H9 (cell line): ENCODE results near the gene SSH3. TPM values are rescaled to one million over a fixed set of nuclear protein-coding genes. Genes with fewer than 3 reads are reported as not detected.
A peak's percentile ranks its signal among the peaks of the same experiment; 100 is the strongest.

Source experiments
- DNase-seq: peaks from one replicate; pipeline ENCODE4 v3.0.0-alpha.2; 2017
- H2AFZ ChIP-seq: one replicate; pipeline ENCODE4 v1.6.1; 2013; ENCODE audit warnings: mild to moderate bottlenecking, low read length, control low read depth, moderate library complexity
- H2AK5ac ChIP-seq: 2 replicates; pipeline ENCODE4 v1.6.1; 2013; ENCODE audit warnings: low read length, control low read depth, mixed read lengths; ENCODE audit not compliant: insufficient read length
- H2BK120ac ChIP-seq: one replicate; pipeline ENCODE4 v1.6.1; 2013; ENCODE audit warnings: low read depth, mild to moderate bottlenecking, low read length, control low read depth, inconsistent platforms; ENCODE audit not compliant: poor library complexity, severe bottlenecking
- H2BK12ac ChIP-seq: 2 replicates; pipeline ENCODE4 v1.6.1; 2013; ENCODE audit warnings: low read length, control low read depth, mixed read lengths, low read depth; ENCODE audit not compliant: insufficient read length
- H2BK15ac ChIP-seq: 2 replicates; pipeline ENCODE4 v1.6.1; 2013; ENCODE audit warnings: low read depth, low read length, control low read depth
- H2BK20ac ChIP-seq: one replicate; pipeline ENCODE4 v1.6.1; 2013; ENCODE audit warnings: low read depth, mild to moderate bottlenecking, low read length, control low read depth, inconsistent platforms; ENCODE audit not compliant: poor library complexity, severe bottlenecking
- H2BK5ac ChIP-seq: 2 replicates; pipeline ENCODE4 v1.6.1; 2013; ENCODE audit warnings: low read length, control low read depth, mixed read lengths; ENCODE audit not compliant: insufficient read length
- H3K14ac ChIP-seq: 2 replicates; pipeline ENCODE4 v1.6.1; 2013; ENCODE audit warnings: low read length, control low read depth; ENCODE audit not compliant: insufficient read depth
- H3K18ac ChIP-seq: 2 replicates; pipeline ENCODE4 v1.6.1; 2013; ENCODE audit warnings: low read depth, mild to moderate bottlenecking, mixed read lengths, low read length, control low read depth; ENCODE audit not compliant: insufficient read length
- H3K23ac ChIP-seq: 2 replicates; pipeline ENCODE4 v1.6.1; 2013; ENCODE audit warnings: low read length, control low read depth, mixed read lengths, low read depth; ENCODE audit not compliant: insufficient read length
- H3K23me2 ChIP-seq: 2 replicates; pipeline ENCODE4 v1.6.1; 2013; ENCODE audit warnings: low read depth, mild to moderate bottlenecking, mixed read lengths, low read length, control low read depth; ENCODE audit not compliant: insufficient read length, poor library complexity, severe bottlenecking
- H3K27ac ChIP-seq: 2 replicates; pipeline ENCODE4 v1.5.1; 2013; ENCODE audit warnings: low read length, control low read depth, mixed read lengths, low read depth; ENCODE audit not compliant: insufficient read length
- H3K27me3 ChIP-seq: 2 replicates; pipeline ENCODE4 v1.6.1; 2013; ENCODE audit warnings: low read length, control low read depth, inconsistent platforms; ENCODE audit not compliant: insufficient read depth
- H3K4ac ChIP-seq: 2 replicates; pipeline ENCODE4 v1.6.1; 2013; ENCODE audit warnings: low read depth, mild to moderate bottlenecking, control low read depth, inconsistent platforms, low read length, moderate library complexity
- H3K4me1 ChIP-seq: 2 replicates; pipeline ENCODE4 v1.6.1; 2013; ENCODE audit warnings: low read length, control low read depth, inconsistent platforms; ENCODE audit not compliant: insufficient read depth
- H3K4me2 ChIP-seq: 2 replicates; pipeline ENCODE4 v1.6.1; 2013; ENCODE audit warnings: low read length, control low read depth, mixed read lengths; ENCODE audit not compliant: insufficient read length, insufficient read depth
- H3K56ac ChIP-seq: 2 replicates; pipeline ENCODE4 v1.6.1; 2013; ENCODE audit warnings: low read depth, mild to moderate bottlenecking, mixed read lengths, low read length, control low read depth; ENCODE audit not compliant: insufficient read length
- H3K79me1 ChIP-seq: 2 replicates; pipeline ENCODE4 v1.6.1; 2013; ENCODE audit warnings: low read depth, mild to moderate bottlenecking, moderate library complexity, low read length, control low read depth, inconsistent platforms; ENCODE audit not compliant: insufficient read depth, poor library complexity, severe bottlenecking
- H3K79me2 ChIP-seq: 2 replicates; pipeline ENCODE4 v1.6.1; 2013; ENCODE audit warnings: low read length, control low read depth, inconsistent platforms; ENCODE audit not compliant: insufficient read depth
- H3K9ac ChIP-seq: 2 replicates; pipeline ENCODE4 v1.6.1; 2013; ENCODE audit warnings: low read length, control low read depth, mixed read lengths; ENCODE audit not compliant: insufficient read length; ENCODE audit errors: extremely low read depth
- H3K9me3 ChIP-seq: one replicate; pipeline ENCODE4 v1.6.1; 2013; ENCODE audit warnings: low read depth, low read length, inconsistent platforms; ENCODE audit not compliant: control insufficient read depth
- H3T11ph ChIP-seq: one replicate; pipeline ENCODE4 v1.6.1; 2013; ENCODE audit warnings: mild to moderate bottlenecking, low read length, control low read depth, inconsistent platforms
- H4K20me1 ChIP-seq: one replicate; pipeline ENCODE4 v1.6.1; 2013; ENCODE audit not compliant: control insufficient read depth, insufficient read length, insufficient read depth
- H4K5ac ChIP-seq: 2 replicates; pipeline ENCODE4 v1.6.1; 2013; ENCODE audit warnings: low read depth, mild to moderate bottlenecking, mixed read lengths, low read length, control low read depth; ENCODE audit not compliant: insufficient read length
- H4K8ac ChIP-seq: replicated peaks from 2 replicates; pipeline ENCODE4 v1.6.1; 2013; ENCODE audit warnings: low read length, control low read depth, mixed read lengths, low read depth; ENCODE audit not compliant: insufficient read length
- H4K91ac ChIP-seq: 2 replicates; pipeline ENCODE4 v1.6.1; 2013; ENCODE audit warnings: low read depth, mild to moderate bottlenecking, moderate library complexity, mixed read lengths, low read length, control low read depth; ENCODE audit not compliant: insufficient read length
- H3K27ac Mint-ChIP-seq, 3 experiments: 2 replicates in 2 of 3; 3 replicates in 1 of 3; pipeline ENCODE4 v1.8.0; 2020 to 2021; ENCODE audit warnings: mixed read lengths in 3 of 3, mild to moderate bottlenecking in 1 of 3, moderate library complexity in 1 of 3
- H3K27me3 Mint-ChIP-seq: 2 replicates; pipeline ENCODE4 v1.8.0; 2021; ENCODE audit warnings: low read depth, mild to moderate bottlenecking, moderate library complexity, mixed read lengths
- H3K36me3 Mint-ChIP-seq, 3 experiments: 2 replicates in 2 of 3; 3 replicates in 1 of 3; pipeline ENCODE4 v1.8.0; 2020 to 2021; ENCODE audit warnings: low read depth in 3 of 3, mixed read lengths in 3 of 3; ENCODE audit not compliant: insufficient read depth in 1 of 3
- H3K4me1 Mint-ChIP-seq, 2 experiments: 2 replicates each; pipeline ENCODE4 v1.8.0; 2020; ENCODE audit warnings: mixed read lengths in 2 of 2
- H3K4me3 Mint-ChIP-seq, 2 experiments: 2 replicates in 1 of 2; 3 replicates in 1 of 2; pipeline ENCODE4 v1.8.0; 2020 to 2021; ENCODE audit warnings: mild to moderate bottlenecking in 2 of 2, mixed read lengths in 2 of 2, moderate library complexity in 1 of 2
- H3K9me3 Mint-ChIP-seq, 2 experiments: 2 replicates in 1 of 2; 3 replicates in 1 of 2; pipeline ENCODE4 v1.8.0; 2020; ENCODE audit warnings: mild to moderate bottlenecking in 2 of 2, mixed read lengths in 2 of 2, moderate library complexity in 1 of 2
- CTCF ChIP-seq: fragments of 200-600 bp; sonication (generic); conservative IDR thresholded peaks from 3 replicates; pipeline ENCODE4 v1.8.0; 2021; ENCODE audit warnings: antibody characterized with exemption, mild to moderate bottlenecking
- WGBS: extraction: QIAGEN DNeasy Blood & Tissue Kit; methylation state at CpG from one replicate; pipeline ENCODE4 v1.1.7; 2013; ENCODE audit warnings: missing lambda C conversion rate, low lambda C conversion rate, mixed read lengths; ENCODE audit not compliant: insufficient read length; ENCODE audit errors: extremely low coverage; 5-methylcytosine and 5-hydroxymethylcytosine counted together
- total RNA-seq: library from RNA; stranded (reverse); gene quantifications from 2 replicates; pipeline ENCODE4 v1.2.1, GENCODE V29; 2021

The SSH3 gene
- total RNA-seq, 1 experiment from 2014 or later, result 42.2 TPM

GRCh38 chr11:67345920-67346819 is 42.8 kb downstream of the SSH3 start:
- no peak overlapping the region for H3T11ph ChIP-seq
- H2BK15ac ChIP-seq, result no peak overlapping the region
- Mint-ChIP-seq H3K9me3 (no peaks in the 10 kb centered on the region; a peak in 3 of 5 replicates), H3K27ac (no peak overlapping the region), H3K27me3 (peaks cover 1% of the 10 kb centered on the region; the same call in 1 of the 2 replicates), H3K36me3 (no peaks in the 10 kb centered on the region), H3K4me3 (no peak overlapping the region), H3K4me1 (peaks cover 5 to 11% of the 10 kb centered on the region in 2 experiments)
- no peak overlapping the region for H2BK120ac ChIP-seq
- no peak overlapping the region for H3K9ac ChIP-seq
- no peak overlapping the region for H3K4ac ChIP-seq
- H3K79me2 ChIP-seq, result no peaks in the 10 kb centered on the region
- H3K56ac ChIP-seq, result no peak overlapping the region
- peak; percentile 86 for TF ChIP-seq CTCF
- no peak overlapping the region for H2AK5ac ChIP-seq
- no peaks in the 10 kb centered on the region for H3K9me3 ChIP-seq
- no peak overlapping the region for H3K14ac ChIP-seq
- H3K27me3 ChIP-seq, result no peaks in the 10 kb centered on the region
- no peak overlapping the region for H3K4me2 ChIP-seq
- DNase-seq, result no peak
- no peak overlapping the region for H2BK12ac ChIP-seq
- no peak overlapping the region for H3K18ac ChIP-seq
- no peaks in the 10 kb centered on the region for H4K20me1 ChIP-seq
- no peak overlapping the region for H3K23ac ChIP-seq
- no peaks in the 10 kb centered on the region for H3K79me1 ChIP-seq
- no peak overlapping the region for H4K91ac ChIP-seq
- H3K27ac ChIP-seq, result no peak overlapping the region
- no peaks in the 10 kb centered on the region for H3K4me1 ChIP-seq
- H2BK5ac ChIP-seq, result no peak overlapping the region
- no peak overlapping the region for H4K8ac ChIP-seq
- H3K23me2 ChIP-seq, result no peaks in the 10 kb centered on the region
- H4K5ac ChIP-seq, result no peak overlapping the region
- no peak overlapping the region for H2AFZ ChIP-seq
- no peak overlapping the region for H2BK20ac ChIP-seq
- no CpG with 5 or more reads among the region's 7 CpGs for whole genome bisulfite sequencing
